ENCODE data around the gene CCDC172. TPM values are rescaled to one million over a fixed set of nuclear protein-coding genes. Genes with fewer than 3 reads are reported as not detected.

The CCDC172 gene
- total RNA-seq, 1 donor from 2014 or later: not detected

DNA sequence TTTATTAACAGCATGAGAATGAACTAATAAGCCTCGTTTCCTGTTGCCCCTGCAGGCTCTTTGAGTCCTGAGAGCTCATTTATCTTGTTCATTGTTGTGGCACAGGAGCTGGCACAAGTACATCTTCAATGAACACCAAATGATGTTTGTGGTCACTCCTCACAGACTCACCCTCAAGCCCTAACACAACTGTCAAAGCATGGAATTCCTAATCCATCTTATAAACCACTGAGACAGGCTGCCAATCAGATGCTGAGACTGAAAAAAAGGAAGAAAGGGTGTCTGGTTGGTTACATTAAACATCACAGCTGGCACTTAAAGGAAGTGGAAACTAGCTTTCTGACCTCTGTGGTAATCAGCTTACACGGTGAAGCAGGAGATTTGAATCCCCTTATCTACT, 7.7 kb upstream of the CCDC172 start:
- Histone ChIP-seq H3K36me3 (ENCODE audit: control insufficient read depth, insufficient read depth, low read length) (no peaks in the 10 kb centered on the region), H3K4me3 (ENCODE audit: low read depth, low read length) (no peak overlapping the region), H3K27me3 (ENCODE audit: control insufficient read depth, insufficient read depth, low read length) (no peaks in the 10 kb centered on the region)
- TF ChIP-seq, protein P1, sequence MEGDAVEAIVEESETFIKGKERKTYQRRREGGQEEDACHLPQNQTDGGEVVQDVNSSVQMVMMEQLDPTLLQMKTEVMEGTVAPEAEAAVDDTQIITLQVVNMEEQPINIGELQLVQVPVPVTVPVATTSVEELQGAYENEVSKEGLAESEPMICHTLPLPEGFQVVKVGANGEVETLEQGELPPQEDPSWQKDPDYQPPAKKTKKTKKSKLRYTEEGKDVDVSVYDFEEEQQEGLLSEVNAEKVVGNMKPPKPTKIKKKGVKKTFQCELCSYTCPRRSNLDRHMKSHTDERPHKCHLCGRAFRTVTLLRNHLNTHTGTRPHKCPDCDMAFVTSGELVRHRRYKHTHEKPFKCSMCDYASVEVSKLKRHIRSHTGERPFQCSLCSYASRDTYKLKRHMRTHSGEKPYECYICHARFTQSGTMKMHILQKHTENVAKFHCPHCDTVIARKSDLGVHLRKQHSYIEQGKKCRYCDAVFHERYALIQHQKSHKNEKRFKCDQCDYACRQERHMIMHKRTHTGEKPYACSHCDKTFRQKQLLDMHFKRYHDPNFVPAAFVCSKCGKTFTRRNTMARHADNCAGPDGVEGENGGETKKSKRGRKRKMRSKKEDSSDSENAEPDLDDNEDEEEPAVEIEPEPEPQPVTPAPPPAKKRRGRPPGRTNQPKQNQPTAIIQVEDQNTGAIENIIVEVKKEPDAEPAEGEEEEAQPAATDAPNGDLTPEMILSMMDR (IDR thresholded peaks at IDR 0.05; ENCODE audit: insufficient read depth, low read length, severe bottlenecking): no peak
- no peak for FAIRE-seq
- DNase-seq (ENCODE audit: low read depth): no peak

DNA sequence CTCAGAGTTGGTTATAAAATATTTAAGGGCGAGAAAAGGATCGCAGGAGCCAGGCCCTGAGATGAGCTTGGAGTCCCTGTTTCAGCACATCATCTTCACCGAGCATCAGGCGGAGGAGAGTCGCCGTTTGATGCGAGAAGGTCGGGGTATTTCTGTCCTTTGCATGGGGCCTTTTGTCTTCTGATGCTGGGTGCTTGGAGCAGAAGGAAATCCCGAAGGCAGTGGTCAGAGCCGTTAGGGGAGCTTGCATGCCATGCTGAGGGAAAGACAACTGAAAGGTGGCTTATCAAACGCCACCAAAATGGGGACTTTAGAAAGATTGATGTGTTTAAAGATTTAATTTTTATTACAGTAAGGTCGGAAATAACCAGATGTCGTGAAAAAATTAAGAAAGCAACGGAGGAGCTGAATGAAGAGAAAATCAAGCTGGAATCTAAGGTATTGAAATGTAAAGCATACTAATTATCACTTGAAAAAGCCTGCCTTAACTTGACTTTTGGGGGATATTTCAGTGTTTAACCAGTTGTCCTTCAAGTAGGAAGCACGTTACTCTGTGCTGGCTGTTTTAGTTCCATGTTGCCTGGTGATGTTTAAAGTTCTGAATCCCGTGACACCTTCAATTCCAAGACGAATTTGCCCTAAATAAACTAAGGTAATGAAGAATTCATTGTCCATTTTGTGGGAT, 845 bp downstream of the CCDC172 start:
- FAIRE-seq (no peak), DNase-seq (ENCODE audit: low read depth) (no peak)
- Histone ChIP-seq H3K4me3 (ENCODE audit: low read depth, low read length) (no peak overlapping the region), H3K27me3 (ENCODE audit: control insufficient read depth, insufficient read depth, low read length) (no peaks in the 10 kb centered on the region), H3K36me3 (ENCODE audit: control insufficient read depth, insufficient read depth, low read length) (no peaks in the 10 kb centered on the region)
- TF ChIP-seq, protein P1 (IDR thresholded peaks at IDR 0.05; ENCODE audit: insufficient read depth, low read length, severe bottlenecking): no peak

DNA sequence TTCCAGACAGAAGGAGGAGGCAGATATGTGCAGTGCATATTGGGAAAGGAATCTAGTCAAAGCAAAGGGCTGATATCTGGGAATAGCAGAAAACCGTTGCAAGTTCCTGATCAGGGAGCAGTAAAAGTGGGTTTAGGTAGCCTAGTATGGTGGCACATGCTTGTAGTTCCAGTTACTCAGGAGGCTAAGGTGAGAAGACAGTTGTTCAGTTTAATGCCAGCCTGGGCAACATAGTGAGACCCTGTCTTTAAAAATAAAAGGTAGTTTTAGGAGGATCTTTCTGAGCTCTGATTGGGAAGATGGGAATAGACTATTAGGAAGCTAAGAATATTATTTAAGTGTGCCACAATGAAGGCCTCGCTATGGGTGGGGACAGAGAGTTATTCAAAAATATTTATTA, 1.7 kb downstream of the CCDC172 start:
- no peaks in the 10 kb centered on the region for H3K36me3 ChIP-seq (ENCODE audit: control insufficient read depth, insufficient read depth, low read length)
- DNase-seq (ENCODE audit: low read depth): no peak
- no peak for FAIRE-seq
- TF ChIP-seq, protein P1 (IDR thresholded peaks at IDR 0.05; ENCODE audit: insufficient read depth, low read length, severe bottlenecking): no peak
- no peak overlapping the region for H3K4me3 ChIP-seq (ENCODE audit: low read depth, low read length)
- H3K27me3 ChIP-seq (ENCODE audit: control insufficient read depth, insufficient read depth, low read length): no peaks in the 10 kb centered on the region

DNA sequence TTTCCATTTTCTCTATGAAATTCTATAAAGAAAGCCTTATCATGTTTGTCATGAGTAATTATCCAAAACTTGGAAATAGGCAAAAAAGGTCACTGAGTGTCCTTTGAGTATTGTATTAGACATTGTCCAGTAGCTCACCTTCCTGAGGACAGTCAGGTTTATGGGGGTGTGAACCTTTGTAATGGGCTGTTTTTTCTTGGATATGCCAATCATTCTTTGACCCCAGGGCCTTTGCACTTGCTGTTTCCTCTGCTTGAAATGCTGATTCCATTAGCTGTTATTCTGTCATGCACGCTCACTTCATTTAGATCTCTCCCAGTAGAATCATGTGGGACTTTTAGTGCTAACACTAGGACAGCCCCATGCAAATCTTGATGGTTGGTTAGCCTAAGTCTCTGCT, 4.9 kb downstream of the CCDC172 start:
- Histone ChIP-seq H3K27me3 (ENCODE audit: control insufficient read depth, insufficient read depth, low read length) (no peaks in the 10 kb centered on the region), H3K4me3 (ENCODE audit: low read depth, low read length) (no peak overlapping the region), H3K36me3 (ENCODE audit: control insufficient read depth, insufficient read depth, low read length) (no peaks in the 10 kb centered on the region)
- DNase-seq (ENCODE audit: low read depth) (no peak), FAIRE-seq (no peak)
- TF ChIP-seq, protein P1 (IDR thresholded peaks at IDR 0.05; ENCODE audit: insufficient read depth, low read length, severe bottlenecking): no peak

DNA sequence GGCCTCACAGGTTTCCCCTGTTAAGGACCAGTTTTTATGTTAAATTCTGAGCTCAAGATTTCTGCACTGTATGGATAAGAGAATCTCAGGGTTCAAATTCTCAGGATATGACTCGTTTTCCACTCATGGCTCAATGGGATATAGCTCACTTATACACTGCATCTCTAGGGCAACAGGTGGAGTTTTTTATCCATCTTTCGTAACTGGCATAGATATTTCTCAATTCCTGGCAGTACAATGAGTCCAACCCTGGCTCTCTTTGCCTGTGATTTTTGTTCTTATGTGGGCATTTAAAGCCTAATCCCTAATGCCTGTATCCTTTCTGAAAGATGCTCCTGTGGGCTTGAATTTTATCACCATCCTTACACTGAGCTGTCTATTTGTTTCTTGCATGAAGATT, 7.6 kb downstream of the CCDC172 start:
- no peaks in the 10 kb centered on the region for H3K36me3 ChIP-seq (ENCODE audit: control insufficient read depth, insufficient read depth, low read length)
- TF ChIP-seq, protein P1 (IDR thresholded peaks at IDR 0.05; ENCODE audit: insufficient read depth, low read length, severe bottlenecking): no peak
- no peak for FAIRE-seq
- H3K27me3 ChIP-seq (ENCODE audit: control insufficient read depth, insufficient read depth, low read length): no peaks in the 10 kb centered on the region
- DNase-seq (ENCODE audit: low read depth): peak; percentile 1
- H3K4me3 ChIP-seq (ENCODE audit: low read depth, low read length): no peak overlapping the region

DNA sequence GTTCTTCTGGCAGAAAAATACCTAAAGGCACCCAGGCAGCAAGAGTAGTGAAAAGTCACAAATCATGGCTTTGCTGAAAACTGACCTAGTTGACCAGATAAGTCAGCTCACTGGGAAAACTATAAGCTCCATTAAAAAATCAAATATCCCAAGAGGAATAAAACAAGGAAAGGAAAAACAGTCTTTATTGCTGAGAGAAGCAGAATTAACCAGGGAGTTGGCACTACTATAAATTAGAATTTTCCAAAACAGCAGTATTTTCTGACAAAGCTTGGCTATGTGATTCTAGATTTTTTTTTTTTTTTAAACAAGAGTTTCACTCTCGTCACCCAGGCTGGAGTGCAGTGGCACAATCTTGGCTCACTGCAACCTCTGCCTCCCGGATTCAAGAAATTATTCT, 12.6 kb downstream of the CCDC172 start:
- Histone ChIP-seq H3K4me3 (ENCODE audit: low read depth, low read length) (no peak overlapping the region), H3K36me3 (ENCODE audit: control insufficient read depth, insufficient read depth, low read length) (no peaks in the 10 kb centered on the region), H3K27me3 (ENCODE audit: control insufficient read depth, insufficient read depth, low read length) (no peaks in the 10 kb centered on the region)
- TF ChIP-seq, protein P1 (IDR thresholded peaks at IDR 0.05; ENCODE audit: insufficient read depth, low read length, severe bottlenecking): no peak
- DNase-seq (ENCODE audit: low read depth): no peak
- no peak for FAIRE-seq
